Stomach (tissue), 9 donors: Measurements from ENCODE around the gene PRDM16. TPM values are rescaled to one million over a fixed set of nuclear protein-coding genes. Genes with fewer than 3 reads are reported as not detected.

ENCODE experiments used
- DNase-seq, 2 donors: peaks; one replicate each; pipeline versions ENCODE4 v3.0.0 to v3.0.0-alpha.2; 2013 to 2019
- H3K27ac ChIP-seq, 5 donors: fragments of 200-600 bp in 4 of 5; sonication (generic) in 4 of 5; one replicate each; pipeline ENCODE4 v1.5.1; 2013 to 2019; ENCODE audit warnings: mild to moderate bottlenecking in 1 of 5, moderate library complexity in 1 of 5
- H3K27me3 ChIP-seq, 3 donors: fragments of 200-600 bp; sonication (generic); one replicate each; pipeline ENCODE4 v1.5.1; 2017 to 2019; ENCODE audit warnings: mixed run types in 1 of 3
- H3K36me3 ChIP-seq, 4 donors: fragments of 200-600 bp; sonication (generic); 1 replicate in 3 of 4; 2 replicates in 1 of 4; pipeline ENCODE4 v1.5.1; 2016 to 2019
- H3K4me1 ChIP-seq, 4 donors: fragments of 200-600 bp; sonication (generic); one replicate each; pipeline ENCODE4 v1.5.1; 2016 to 2019
- H3K4me3 ChIP-seq, 4 donors: fragments of 200-600 bp; sonication (generic) in 3 of 4; one replicate each; pipeline ENCODE4 v1.5.1; 2016 to 2019; ENCODE audit warnings: mild to moderate bottlenecking in 1 of 4
- H3K9me3 ChIP-seq, 4 donors: fragments of 200-600 bp; sonication (generic); one replicate each; pipeline ENCODE4 v1.5.1; 2016 to 2019
- CTCF ChIP-seq, 7 experiments: fragments of 450-650 bp in 4 of 7; fragments of 200-600 bp in 3 of 7; sonication (generic) in 3 of 7; IDR thresholded peaks; one replicate each; pipeline ENCODE4 v1.5.1; 2016 to 2019; ENCODE audit warnings: antibody characterized with exemption in 7 of 7, control low read depth in 2 of 7, mild to moderate bottlenecking in 1 of 7
- EP300 ChIP-seq: sonication (generic); formaldehyde crosslinking; IDR thresholded peaks from one replicate; pipeline ENCODE4 v1.6.1; 2017; ENCODE audit warnings: antibody characterized with exemption
- POLR2A ChIP-seq, 4 donors: fragments of 450-650 bp; IDR thresholded peaks; one replicate each; pipeline ENCODE4 v1.6.1; 2016; ENCODE audit warnings: antibody characterized with exemption in 4 of 4, control low read depth in 2 of 4, mild to moderate bottlenecking in 1 of 4, moderate library complexity in 1 of 4
- POLR2AphosphoS5 ChIP-seq, 3 donors: sonication (generic); formaldehyde crosslinking; IDR thresholded peaks; one replicate each; pipeline ENCODE4 v1.6.1; 2016; ENCODE audit warnings: antibody characterized with exemption in 3 of 3
- WGBS, 5 donors: extraction: QIAGEN DNeasy Blood & Tissue Kit in 3 of 5; methylation state at CpG; one replicate each; pipeline versions ENCODE4 v1.1.5 to v1.1.7; 2013 to 2018; 5-methylcytosine and 5-hydroxymethylcytosine counted together
- intact Hi-C: fragments of 100-400 bp; cut with DNase I; formaldehyde crosslinking; loops from one replicate; pipeline ENCODE4 v1.15.1; 2023; ENCODE audit warnings: low total_unique reads
- polyA plus RNA-seq, 3 donors: library from polyadenylated mRNA; stranded (reverse); fragments of 200-250 nt; gene quantifications; one replicate each; pipeline ENCODE4 v1.2.3, GENCODE V29; 2013
- total RNA-seq, 5 donors: library from RNA; depleted of rRNA; stranded (reverse); fragments of >200 nt; gene quantifications; one replicate each; pipeline versions ENCODE4 v1.1.0 to v1.2.3, GENCODE V29; 2014 to 2016
- donor health status: healthy with polysubstance abuse.
- donor health status: Bipolar disorder and iron deficiency.
- donor health status: healthy.

PRDM16 gene
- total and polyA plus RNA-seq, 8 donors = 0.29 to 222 (median 15.8) TPM

DNA sequence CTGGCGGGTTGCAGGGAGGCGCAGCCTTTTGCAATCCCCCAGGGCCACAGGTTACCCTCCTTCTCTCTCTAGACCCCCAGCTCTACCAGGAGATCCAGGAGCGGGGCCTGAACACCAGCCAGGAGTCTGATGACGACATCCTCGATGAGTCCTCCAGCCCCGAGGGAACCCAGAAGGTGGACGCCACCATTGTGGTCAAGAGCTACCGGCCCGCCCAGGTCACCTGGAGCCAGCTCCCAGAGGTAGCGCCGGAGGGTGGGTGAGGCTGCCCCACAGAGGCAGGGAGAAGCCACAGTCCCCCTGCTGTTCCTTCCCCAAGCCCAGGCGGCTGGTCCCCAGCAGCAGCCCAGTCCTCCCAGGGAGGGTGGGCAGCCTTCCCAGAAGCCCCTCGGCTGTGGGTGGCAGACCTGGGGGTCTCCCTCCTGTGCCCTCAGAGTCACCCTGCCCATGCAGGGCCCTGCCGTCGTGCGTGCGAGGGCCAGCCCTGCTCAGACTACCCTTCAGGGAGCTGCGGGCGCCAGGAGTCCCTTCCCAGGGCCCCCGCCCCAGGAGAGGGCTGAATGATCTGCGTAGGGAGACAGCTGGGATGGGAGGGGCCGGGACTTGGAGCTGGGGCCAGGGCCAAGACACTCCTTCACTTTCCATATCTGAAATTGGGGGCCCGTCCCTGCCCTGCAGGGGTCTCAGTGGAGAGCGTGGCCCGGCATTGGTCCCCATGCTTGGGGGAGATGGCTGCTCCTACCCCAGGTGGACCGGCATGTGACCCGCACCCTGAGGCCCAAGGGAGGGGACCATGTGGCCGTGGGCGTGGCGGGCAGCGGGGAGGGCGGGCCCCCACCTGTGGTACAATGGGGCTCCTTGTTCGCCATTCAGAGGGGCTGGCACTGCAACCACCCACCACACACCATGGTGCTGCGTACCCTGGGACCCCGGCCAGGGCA lies 398.4 kb downstream of the PRDM16 start:
- Histone ChIP-seq H3K9me3 (no peaks in the 10 kb centered on the region), H3K27me3 (peaks cover 0 to 38% (median 0%) of the 10 kb centered on the region in 3 donors), H3K4me1 (peaks cover 6 to 29% (median 18%) of the 10 kb centered on the region in 4 donors), H3K36me3 (peaks cover 0 to 57% (median 16%) of the 10 kb centered on the region in 4 donors), H3K27ac (no peak overlapping the region), H3K4me3 (no peak overlapping the region)
- DNase-seq = no peak
- intact Hi-C loops = no loop called here
- 69 to 86% (median 79%) methylated on average over 5 to 35 of the region's 35 CpGs for WGBS, 5 donors
- no peak for TF ChIP-seq EP300
- no peak for TF ChIP-seq POLR2A (IDR thresholded peaks at IDR 0.05)
- no peak for TF ChIP-seq POLR2AphosphoS5 (IDR thresholded peaks at IDR 0.05)
- no peak for TF ChIP-seq CTCF (IDR thresholded peaks at IDR 0.05)

- WGBS, 5 donors = 78 to 86% (median 84%) methylated on average over 14 to 34 of the region's 34 CpGs
- peaks cover 0 to 42% (median 0%) of the 10 kb centered on the region in 3 donors for H3K27me3 ChIP-seq
- TF ChIP-seq POLR2AphosphoS5 (IDR thresholded peaks at IDR 0.05) = no peak
- TF ChIP-seq CTCF (IDR thresholded peaks at IDR 0.05) = no peak
- TF ChIP-seq POLR2A (IDR thresholded peaks at IDR 0.05) = no peak
- no peak for TF ChIP-seq EP300
- no peaks in the 10 kb centered on the region for H3K9me3 ChIP-seq
- H3K36me3 ChIP-seq = peaks cover 0 to 64% (median 24%) of the 10 kb centered on the region in 4 donors
- H3K27ac ChIP-seq = no peak overlapping the region
- intact Hi-C loops = no loop called here
- H3K4me1 ChIP-seq = peaks cover 6 to 29% (median 18%) of the 10 kb centered on the region in 4 donors
- no peak overlapping the region for H3K4me3 ChIP-seq
- no peak for DNase-seq
Observed at GRCh38 chr1:3468236-3469103, 399.5 kb downstream of the PRDM16 start.

DNA sequence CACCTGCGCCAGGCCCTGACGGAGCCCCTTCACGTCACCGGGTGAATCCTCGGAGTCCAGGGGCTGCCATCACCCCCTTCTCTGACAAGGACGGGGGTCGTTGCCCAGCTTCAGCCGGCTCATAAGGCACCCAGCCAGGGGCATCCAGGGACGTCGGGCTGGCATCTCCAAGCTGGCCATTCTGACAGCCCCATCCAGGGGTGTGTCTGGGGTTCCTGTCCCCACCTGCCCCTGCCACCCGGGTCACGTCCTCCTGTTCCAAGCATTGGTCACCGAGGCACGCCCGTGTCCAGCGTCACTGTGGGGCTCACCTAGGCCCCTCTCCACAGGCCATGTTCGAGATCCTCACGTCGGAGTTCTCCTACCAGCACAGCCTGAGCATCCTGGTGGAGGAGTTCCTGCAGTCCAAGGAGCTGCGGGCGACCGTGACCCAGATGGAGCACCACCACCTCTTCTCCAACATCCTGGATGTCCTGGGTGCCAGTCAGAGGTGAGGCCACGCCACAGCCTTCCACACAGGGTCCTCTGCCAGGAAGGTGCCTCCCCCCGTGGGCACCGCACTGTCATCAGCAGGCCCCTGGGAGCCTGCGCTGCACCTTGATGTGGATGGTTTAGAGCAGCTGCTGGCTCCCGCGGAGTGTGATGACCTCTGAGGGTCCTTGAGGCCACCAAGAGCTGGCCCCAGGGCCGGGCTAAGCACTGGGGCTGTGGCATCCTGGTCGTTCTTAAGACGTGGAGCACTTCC lies 400.3 kb downstream of the PRDM16 start:
- H3K4me1 ChIP-seq = peaks cover 6 to 29% (median 18%) of the 10 kb centered on the region in 4 donors
- H3K4me3 ChIP-seq = no peak overlapping the region
- peaks cover 0 to 49% (median 0%) of the 10 kb centered on the region in 3 donors for H3K27me3 ChIP-seq
- no peak for DNase-seq
- H3K36me3 ChIP-seq = peaks cover 0 to 64% (median 29%) of the 10 kb centered on the region in 4 donors
- WGBS, 5 donors = 90 to 95% (median 91%) methylated on average over 25 to 31 of the region's 31 CpGs
- intact Hi-C loops = no loop called here
- TF ChIP-seq POLR2A (IDR thresholded peaks at IDR 0.05) = no peak
- no peak for TF ChIP-seq EP300
- no peak for TF ChIP-seq CTCF (IDR thresholded peaks at IDR 0.05)
- TF ChIP-seq POLR2AphosphoS5 (IDR thresholded peaks at IDR 0.05) = no peak
- H3K27ac ChIP-seq = no peak overlapping the region
- H3K9me3 ChIP-seq = no peaks in the 10 kb centered on the region
